Prostate gland (tissue), 2 donors: ENCODE results near the gene ROR1.

ENCODE experiments used
- POLR2A ChIP-seq: fragments of 450-650 bp; IDR thresholded peaks from one replicate; pipeline ENCODE4 v1.6.1; 2016; ENCODE audit warnings: antibody characterized with exemption, mild to moderate bottlenecking
- POLR2AphosphoS5 ChIP-seq: sonication (generic); formaldehyde crosslinking; IDR thresholded peaks from one replicate; pipeline ENCODE4 v1.6.1; 2017; ENCODE audit warnings: antibody characterized with exemption
- TF ChIP-seq, protein P1 (sequence below), 4 experiments: fragments of 200-600 bp in 2 of 4; fragments of 450-650 bp in 2 of 4; sonication (generic) in 2 of 4; IDR thresholded peaks; 1 replicate in 3 of 4; 2 replicates in 1 of 4; pipeline ENCODE4 v1.5.1; 2016 to 2019; ENCODE audit warnings: antibody characterized with exemption in 4 of 4, mild to moderate bottlenecking in 2 of 4, moderate library complexity in 2 of 4

- TF ChIP-seq POLR2A (no peak), POLR2AphosphoS5 (no peak)
- TF ChIP-seq, protein P1, sequence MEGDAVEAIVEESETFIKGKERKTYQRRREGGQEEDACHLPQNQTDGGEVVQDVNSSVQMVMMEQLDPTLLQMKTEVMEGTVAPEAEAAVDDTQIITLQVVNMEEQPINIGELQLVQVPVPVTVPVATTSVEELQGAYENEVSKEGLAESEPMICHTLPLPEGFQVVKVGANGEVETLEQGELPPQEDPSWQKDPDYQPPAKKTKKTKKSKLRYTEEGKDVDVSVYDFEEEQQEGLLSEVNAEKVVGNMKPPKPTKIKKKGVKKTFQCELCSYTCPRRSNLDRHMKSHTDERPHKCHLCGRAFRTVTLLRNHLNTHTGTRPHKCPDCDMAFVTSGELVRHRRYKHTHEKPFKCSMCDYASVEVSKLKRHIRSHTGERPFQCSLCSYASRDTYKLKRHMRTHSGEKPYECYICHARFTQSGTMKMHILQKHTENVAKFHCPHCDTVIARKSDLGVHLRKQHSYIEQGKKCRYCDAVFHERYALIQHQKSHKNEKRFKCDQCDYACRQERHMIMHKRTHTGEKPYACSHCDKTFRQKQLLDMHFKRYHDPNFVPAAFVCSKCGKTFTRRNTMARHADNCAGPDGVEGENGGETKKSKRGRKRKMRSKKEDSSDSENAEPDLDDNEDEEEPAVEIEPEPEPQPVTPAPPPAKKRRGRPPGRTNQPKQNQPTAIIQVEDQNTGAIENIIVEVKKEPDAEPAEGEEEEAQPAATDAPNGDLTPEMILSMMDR (IDR thresholded peaks at IDR 0.05) = no peak
Measured at GRCh38 chr1:63945943-63946342, 172.1 kb downstream of the ROR1 start.
